Activated CD4-positive, alpha-beta T cell treated with anti-CD3 and anti-CD28 coated beads for 4 hours (primary cell): ENCODE measurements around the gene STXBP6.
"Not testable (repeated sequence)": the region's sequence is repeated elsewhere in the genome, so short reads cannot be mapped to it uniquely, and the experiment has no call there.

Experiments
- DNase-seq, 2 donors: peaks; one replicate each; pipeline ENCODE4 v3.0.0-alpha.2; 2020

Gene STXBP6

DNA sequence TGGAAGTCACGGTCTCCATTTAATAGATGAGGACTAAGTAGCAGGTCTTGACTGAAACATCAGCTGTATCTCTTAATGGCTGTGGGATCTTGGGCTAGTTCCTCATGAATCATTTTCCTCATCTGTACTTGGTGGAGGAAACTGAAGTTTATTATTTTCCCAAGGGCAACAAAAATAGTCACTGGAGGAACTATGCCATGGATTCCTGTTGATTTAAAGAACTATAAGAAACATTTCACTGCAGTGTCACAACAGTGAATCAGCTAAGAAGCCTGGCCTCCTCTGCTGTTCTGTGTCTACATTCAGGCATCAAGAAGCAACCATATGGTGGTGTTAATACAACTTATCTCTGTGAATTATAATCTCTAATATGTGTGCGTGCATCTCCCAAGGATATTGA lies 200.5 kb downstream of the STXBP6 start:
- no peak for DNase-seq

GRCh38 chr14:24848102-24848790 lies 201.7 kb downstream of the STXBP6 start:
- no peak for DNase-seq

GRCh38 chr14:24847568-24848095 lies 202.3 kb downstream of the STXBP6 start:
- no peak for DNase-seq

DNA sequence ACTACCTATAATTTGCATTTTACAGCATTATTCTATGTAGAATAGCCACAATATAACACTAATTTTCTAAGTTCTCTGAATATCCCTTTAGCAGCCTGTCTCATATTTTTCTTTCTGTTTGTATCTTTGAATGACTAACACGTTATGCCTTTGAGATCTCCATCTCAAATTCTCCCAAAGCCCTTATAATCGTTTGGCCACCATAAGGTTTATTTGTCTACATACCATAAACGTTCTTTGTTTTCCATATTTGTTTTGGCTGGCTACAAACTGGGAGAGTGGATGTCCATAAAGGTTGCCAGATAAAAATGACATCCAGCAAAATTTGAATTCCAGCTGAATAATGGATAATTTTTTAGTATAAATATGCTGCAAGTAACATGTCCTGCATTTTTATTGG lies 203.7 kb downstream of the STXBP6 start:
- no peak for DNase-seq

DNA sequence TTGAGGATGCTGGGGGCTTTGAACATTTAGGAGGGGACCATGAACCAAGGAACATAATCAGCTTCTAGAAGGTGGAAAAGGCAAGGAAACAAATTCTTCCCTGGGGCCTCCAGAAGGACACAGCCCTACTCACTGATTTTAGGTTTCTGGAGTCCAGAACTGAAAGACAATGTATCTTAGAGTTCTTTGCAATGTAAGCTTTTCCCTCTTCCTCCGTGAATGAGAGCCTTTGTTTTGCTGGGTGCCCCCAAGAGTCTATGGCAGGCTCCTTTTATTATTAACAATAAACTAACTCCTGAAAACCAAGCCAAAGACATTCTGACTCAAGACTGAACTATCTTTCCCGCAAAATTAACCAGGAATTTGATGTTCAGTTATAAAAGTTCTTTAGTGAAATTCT lies 204.1 kb downstream of the STXBP6 start:
- no peak for DNase-seq

DNA sequence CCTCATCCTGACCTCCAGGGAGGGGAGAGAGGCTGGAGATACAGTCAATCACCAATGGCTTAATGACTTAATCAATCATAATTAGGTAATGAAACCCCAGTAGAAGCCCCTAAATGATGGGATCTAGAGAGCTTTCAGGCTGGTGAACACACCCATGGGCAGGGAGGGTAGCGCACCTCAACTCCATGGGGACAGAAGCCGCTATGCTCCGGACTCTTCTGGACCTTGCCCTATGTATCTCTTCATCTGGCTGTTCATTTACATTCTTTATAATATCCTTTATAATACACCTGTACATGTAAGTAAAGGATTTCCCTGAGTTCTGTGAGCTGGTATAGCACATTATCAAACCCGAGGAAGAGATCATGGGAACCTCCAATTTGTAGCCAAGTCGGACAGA lies 205.9 kb downstream of the STXBP6 start:
- DNase-seq, result no peak

DNA sequence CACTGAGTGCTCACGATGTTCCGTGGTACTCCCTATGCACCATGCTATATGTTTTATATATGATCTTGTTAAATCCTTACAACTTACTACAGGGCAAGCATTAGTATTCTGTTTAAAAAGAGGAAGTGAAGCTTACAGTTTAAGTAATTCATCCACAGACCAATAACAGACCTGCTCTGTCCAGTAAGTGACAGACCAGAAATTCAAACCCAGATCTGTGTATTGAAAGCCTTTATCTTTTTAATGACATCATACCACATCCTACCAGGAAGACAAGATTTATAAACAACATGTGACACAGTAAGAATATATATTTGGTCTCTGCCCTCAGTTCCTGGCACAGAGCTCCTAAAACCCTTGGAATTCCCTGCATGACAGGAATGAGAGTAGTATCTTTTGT lies 206.5 kb downstream of the STXBP6 start:
- DNase-seq, result no peak

DNA sequence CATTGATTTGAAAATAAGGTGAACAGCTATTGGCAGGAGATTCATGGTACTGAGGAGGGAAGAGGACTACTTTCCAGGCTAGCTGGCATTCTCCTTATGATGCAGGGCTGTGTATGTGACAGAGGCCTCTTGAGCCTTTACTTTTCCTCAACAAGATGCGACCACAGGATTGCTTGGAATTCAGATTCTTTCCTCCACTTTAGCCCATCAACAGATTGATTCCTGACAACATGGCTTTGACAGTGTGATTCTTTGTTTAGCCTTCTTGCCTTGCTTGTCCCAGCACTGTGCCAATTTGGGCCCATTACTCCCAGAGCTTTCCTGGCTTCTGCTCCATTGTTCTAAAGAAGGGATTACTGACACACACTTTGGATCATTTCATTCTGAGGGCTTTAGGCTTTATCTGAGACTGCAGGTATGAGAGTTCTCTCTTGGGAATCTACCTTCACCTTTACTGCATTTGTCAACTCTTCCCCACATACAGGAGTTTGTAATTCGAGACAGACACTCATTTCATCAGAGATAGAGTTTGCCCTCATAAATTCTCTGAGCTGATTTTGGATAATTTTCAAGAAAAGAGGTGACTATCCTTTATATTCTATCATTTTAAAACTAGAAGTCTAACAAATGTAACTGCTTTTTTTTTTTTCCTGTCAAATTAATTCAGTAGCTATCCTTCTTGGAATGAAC lies 209.6 kb downstream of the STXBP6 start:
- no peak for DNase-seq

DNA sequence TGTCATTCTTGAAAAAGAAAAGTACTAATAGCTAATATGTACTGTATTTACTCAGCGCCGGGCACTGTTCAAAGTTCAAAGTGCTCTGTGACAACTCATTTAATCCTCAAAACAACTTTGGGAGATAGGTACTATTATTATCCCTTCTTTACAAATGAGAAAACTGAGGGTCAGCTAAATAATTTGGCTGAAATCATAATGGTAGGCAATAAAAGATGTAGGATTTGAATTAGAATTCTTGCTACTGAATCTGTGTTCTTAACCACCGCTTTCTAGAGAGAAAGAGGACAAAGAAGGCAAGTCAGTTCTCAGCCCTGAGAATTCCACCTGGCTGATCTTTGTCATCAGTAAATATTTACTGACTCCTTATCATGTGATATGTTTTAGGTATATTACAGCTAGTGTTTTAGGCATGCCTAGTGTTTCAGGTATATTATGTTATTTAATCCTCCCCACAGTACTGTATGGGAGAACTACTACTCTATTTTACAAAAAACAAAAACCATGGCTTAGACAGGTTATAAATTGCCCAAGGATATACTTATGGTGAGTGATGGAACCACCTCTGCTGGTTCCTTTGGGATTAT lies 210.2 kb downstream of the STXBP6 start:
- DNase-seq, result no peak

- DNase-seq, result no peak
Measured at GRCh38 chr14:24838945-24839616, 210.9 kb downstream of the STXBP6 start.

GRCh38 chr14:24837280-24838046 lies 212.5 kb downstream of the STXBP6 start:
- no peak for DNase-seq

GRCh38 chr14:24836324-24836723 lies 213.6 kb downstream of the STXBP6 start:
- not testable (repeated sequence) for DNase-seq

GRCh38 chr14:24834956-24835355 lies 215.0 kb downstream of the STXBP6 start:
- no peak for DNase-seq

GRCh38 chr14:24833385-24833784 lies 216.6 kb downstream of the STXBP6 start:
- DNase-seq, result no peak

GRCh38 chr14:24831677-24832076 lies 218.3 kb downstream of the STXBP6 start:
- no peak for DNase-seq

GRCh38 chr14:24829862-24830261 lies 220.1 kb downstream of the STXBP6 start:
- no peak for DNase-seq

- DNase-seq, result no peak
Measured at GRCh38 chr14:24828486-24828885, 221.5 kb downstream of the STXBP6 start.

DNA sequence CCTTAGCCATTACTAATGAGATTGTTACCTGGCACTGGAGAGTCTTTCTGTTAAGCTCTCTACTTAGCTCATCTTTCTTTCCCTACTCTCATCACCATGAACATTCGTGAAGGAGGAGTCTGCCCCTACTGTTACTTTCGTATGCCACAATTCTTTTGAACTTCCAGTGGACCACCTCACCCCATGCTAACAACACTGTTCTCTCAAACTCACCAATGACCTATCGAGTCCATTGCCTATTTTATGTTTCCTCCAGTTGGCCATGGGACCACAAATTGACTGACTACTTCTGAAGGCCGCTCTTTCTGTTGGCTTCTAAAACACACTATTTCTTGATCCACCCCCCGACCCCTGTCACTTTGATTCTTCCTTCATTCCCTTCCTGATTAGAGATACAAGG lies 223.6 kb downstream of the STXBP6 start:
- DNase-seq, result no peak

DNA sequence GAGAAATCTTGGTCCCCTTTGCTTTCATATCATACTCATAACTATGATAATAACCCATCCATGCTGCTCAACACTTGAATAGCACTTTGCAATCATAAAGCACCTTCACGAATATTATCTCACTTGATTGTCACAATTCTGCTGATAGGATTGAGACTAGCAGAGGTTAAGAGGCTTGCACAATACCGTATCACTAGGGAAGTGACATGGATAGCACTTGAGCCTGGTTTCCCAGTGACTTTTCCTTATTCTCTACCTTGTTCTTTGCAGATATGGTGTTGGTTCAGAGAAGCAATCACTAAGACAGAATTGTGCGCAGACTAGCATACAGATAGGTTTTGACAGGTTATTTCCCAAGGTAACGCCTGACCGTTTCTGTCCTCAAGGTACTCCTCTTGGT lies 229.3 kb downstream of the STXBP6 start:
- DNase-seq, result no peak

DNA sequence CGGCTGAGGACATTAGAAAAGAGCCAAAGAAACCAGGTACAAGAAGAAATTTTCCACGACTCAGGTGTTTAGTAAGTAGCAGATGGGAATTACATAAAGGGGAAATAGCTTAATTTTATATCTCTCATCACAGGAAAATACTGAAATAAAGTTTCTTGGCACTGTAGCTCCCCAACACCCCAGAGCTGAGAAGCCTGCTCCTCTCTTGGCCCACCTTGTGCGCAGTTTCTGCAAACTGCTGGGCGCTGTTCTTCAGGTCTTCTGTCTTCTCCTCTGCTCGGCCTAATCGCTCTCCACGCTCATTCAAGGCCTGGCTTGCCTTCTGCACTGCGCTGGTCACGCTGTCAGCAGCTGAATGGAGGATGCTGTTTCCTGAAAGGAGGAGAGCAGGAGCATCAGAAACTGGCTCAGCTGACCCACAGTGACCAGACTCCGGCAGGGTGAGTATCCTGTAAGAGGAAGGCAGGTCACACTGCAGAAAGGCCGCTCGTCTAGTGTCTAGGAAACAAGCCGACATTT lies 231.1 kb downstream of the STXBP6 start:
- DNase-seq, result no peak

DNA sequence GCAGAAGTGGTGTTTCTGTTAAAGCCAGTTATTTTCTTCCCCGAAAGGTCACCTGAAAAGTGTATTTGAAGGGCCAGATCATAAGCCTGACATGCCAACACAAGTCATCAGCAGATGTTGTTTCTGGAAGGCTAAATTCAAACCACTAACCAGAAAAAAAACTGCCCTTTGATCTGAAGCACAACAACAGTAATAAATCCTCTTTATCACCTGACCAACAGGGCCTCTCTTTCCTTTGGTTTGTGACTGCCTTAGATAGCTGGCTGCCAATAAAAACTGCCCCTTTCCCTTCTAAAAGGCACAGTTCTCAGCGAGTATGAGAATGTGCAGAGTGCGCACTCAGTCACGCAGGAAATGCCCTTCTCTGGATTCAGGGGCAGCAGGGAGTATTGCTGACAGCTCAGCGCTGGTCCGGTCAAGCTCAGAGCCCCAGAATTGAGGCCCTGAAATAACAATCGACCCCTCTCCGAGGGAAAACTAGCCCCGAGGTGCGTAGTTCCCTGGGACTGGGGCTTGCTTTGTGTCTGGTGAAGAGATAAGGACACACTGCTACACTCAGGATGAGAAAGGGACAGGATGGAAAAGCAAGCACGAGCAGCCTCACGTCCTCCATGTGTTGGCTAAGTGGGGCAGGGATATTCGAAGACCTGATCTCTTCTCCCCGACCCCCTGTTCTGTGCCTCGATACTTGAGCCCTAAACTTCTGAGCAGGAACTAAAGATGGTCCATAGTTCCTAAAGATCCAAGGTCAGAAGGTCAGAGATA lies 231.7 kb downstream of the STXBP6 start:
- DNase-seq, result no peak
